ENCODE data around the gene ITGAE. TPM values are rescaled to one million over a fixed set of nuclear protein-coding genes. Genes with fewer than 3 reads are reported as not detected.

The ITGAE gene
- total and polyA plus RNA-seq, 8 donors = 21.0 to 46.1 (median 41.0) TPM

DNA sequence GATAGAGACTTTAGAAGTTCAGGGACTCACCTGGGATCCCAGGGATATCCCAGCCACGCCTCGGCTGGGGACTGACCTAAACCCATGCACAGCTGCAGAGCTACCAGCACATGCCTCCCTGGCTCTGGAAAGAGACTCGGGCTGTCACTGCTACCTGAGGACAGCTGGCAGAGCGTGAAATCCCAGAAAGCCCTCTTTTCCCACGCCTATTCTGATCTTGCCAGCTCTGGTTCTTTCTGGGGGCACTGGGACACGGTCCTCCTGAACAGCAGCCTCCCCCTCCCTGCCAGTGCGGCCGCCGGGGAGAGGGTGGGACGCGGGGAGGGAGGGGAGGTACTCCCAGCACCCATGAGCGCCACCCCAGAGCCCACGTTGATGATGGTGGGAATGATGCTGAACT is 115.8 kb downstream of the ITGAE start:
- TF ChIP-seq, protein P1, sequence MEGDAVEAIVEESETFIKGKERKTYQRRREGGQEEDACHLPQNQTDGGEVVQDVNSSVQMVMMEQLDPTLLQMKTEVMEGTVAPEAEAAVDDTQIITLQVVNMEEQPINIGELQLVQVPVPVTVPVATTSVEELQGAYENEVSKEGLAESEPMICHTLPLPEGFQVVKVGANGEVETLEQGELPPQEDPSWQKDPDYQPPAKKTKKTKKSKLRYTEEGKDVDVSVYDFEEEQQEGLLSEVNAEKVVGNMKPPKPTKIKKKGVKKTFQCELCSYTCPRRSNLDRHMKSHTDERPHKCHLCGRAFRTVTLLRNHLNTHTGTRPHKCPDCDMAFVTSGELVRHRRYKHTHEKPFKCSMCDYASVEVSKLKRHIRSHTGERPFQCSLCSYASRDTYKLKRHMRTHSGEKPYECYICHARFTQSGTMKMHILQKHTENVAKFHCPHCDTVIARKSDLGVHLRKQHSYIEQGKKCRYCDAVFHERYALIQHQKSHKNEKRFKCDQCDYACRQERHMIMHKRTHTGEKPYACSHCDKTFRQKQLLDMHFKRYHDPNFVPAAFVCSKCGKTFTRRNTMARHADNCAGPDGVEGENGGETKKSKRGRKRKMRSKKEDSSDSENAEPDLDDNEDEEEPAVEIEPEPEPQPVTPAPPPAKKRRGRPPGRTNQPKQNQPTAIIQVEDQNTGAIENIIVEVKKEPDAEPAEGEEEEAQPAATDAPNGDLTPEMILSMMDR (IDR thresholded peaks at IDR 0.05) = no peak
- no peak for ATAC-seq
- DNase-seq = peak in 1 of 4 donors; percentile 34
- Histone ChIP-seq H3K9me3 (no peaks in the 10 kb centered on the region), H3K4me1 (peaks cover 0 to 6% of the 10 kb centered on the region in 2 donors), H3K27ac (no peak overlapping the region), H3K4me3 (no peak overlapping the region), H3K27me3 (peaks cover 0 to 69% of the 10 kb centered on the region in 2 donors), H3K36me3 (no peaks in the 10 kb centered on the region)
- intact Hi-C loops (cut with DNase I) = no loop called here

- no peaks in the 10 kb centered on the region for H3K36me3 ChIP-seq
- H3K27me3 ChIP-seq = peaks cover 0 to 68% of the 10 kb centered on the region in 2 donors
- no peak overlapping the region for H3K27ac ChIP-seq
- H3K9me3 ChIP-seq = no peaks in the 10 kb centered on the region
- peak; percentile 92 for ATAC-seq
- no peak for DNase-seq
- H3K4me3 ChIP-seq = no peak overlapping the region
- peaks cover 0 to 6% of the 10 kb centered on the region in 2 donors for H3K4me1 ChIP-seq
- intact Hi-C loops (cut with DNase I) = no loop called here
- TF ChIP-seq, protein P1 (IDR thresholded peaks at IDR 0.05) = peak; percentile 91
Observed at GRCh38 chr17:3683054-3683511, 117.9 kb downstream of the ITGAE start.

GRCh38 chr17:3682033-3682432 is 119.0 kb downstream of the ITGAE start:
- no peak overlapping the region for H3K27ac ChIP-seq

GRCh38 chr17:3681565-3681964 is 119.4 kb downstream of the ITGAE start:
- H3K4me1 ChIP-seq = peaks cover 0 to 6% of the 10 kb centered on the region in 2 donors
- TF ChIP-seq, protein P1 (IDR thresholded peaks at IDR 0.05) = no peak
- H3K4me3 ChIP-seq = no peak overlapping the region
- H3K9me3 ChIP-seq = no peaks in the 10 kb centered on the region
- H3K36me3 ChIP-seq = no peaks in the 10 kb centered on the region
- no peak for ATAC-seq
- peaks cover 0 to 73% of the 10 kb centered on the region in 2 donors for H3K27me3 ChIP-seq
- H3K27ac ChIP-seq = no peak overlapping the region
- intact Hi-C loops (cut with DNase I) = no loop called here
- DNase-seq = no peak

More at GRCh38 chr17:3682033-3682432, 119.0 kb downstream of the ITGAE start:
- no peak for DNase-seq
- no peak for ATAC-seq
- TF ChIP-seq, protein P1 (IDR thresholded peaks at IDR 0.05) = no peak
- H3K4me3 ChIP-seq = no peak overlapping the region
- peaks cover 0 to 71% of the 10 kb centered on the region in 2 donors for H3K27me3 ChIP-seq
- no peaks in the 10 kb centered on the region for H3K36me3 ChIP-seq
- no peaks in the 10 kb centered on the region for H3K9me3 ChIP-seq
- H3K4me1 ChIP-seq = peaks cover 0 to 6% of the 10 kb centered on the region in 2 donors
- intact Hi-C loops (cut with DNase I) = no loop called here

DNA sequence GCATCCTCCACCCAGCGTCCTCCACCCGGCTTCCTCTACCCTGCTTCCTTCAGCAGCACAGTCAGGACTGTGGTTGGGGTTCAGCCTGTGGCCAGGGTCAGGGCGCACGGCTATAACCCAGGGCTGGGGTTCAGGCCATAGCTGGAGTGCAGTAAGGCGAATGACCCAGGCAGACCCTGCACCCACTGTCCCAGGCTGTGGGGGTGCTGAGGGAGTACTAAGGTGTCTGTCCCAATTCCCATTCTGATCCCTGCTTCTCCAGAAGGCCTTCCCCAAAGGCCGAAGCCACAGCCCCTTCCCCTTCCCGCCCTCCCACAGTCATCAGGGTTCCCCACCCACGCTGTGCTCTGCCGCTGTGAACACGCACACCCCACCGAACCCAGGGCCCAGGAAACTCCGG is 119.9 kb downstream of the ITGAE start:
- no peak overlapping the region for H3K4me3 ChIP-seq
- H3K36me3 ChIP-seq = no peaks in the 10 kb centered on the region
- no peak for DNase-seq
- ATAC-seq = no peak
- H3K4me1 ChIP-seq = peaks cover 0 to 6% of the 10 kb centered on the region in 2 donors
- no peaks in the 10 kb centered on the region for H3K9me3 ChIP-seq
- H3K27ac ChIP-seq = no peak overlapping the region
- peaks cover 0 to 73% of the 10 kb centered on the region in 2 donors for H3K27me3 ChIP-seq
- TF ChIP-seq, protein P1 (IDR thresholded peaks at IDR 0.05) = no peak
- intact Hi-C loops (cut with DNase I) = no loop called here
